NCI-H2171 (cell line): Measurements from ENCODE around the gene GALNS.

Experiments used
- DNase-seq: peaks from one replicate; lab custom pipeline; 2025; lab: John Stamatoyannopoulos, UW

GALNS gene

DNA sequence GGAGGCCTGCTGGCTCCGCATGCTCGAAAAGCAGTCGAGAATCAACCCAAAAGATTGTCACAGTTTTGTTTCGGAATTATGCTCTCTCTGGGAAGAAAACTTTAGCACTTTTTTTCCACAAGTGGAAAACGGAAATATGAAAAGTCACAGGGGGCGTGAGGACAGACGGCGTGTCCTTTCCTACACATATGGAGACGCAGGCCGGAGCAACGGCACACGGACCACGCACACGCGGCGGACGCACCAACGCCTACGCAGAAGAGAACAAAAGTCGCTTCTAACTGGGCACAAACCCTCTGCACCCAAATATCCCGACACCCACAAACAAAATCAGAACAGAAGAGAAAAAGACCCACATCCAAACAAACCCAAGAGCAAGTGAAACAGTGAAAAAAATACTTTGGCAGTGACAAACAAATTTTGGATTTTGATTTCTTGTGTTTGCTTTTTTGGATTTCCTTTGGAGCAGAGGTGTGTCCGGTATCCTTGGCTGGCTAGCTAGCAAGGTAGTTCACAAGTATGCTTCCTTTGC, 19.0 kb upstream of the GALNS start:
- DNase-seq, result no peak

GRCh38 chr16:88874938-88875599, 18.3 kb upstream of the GALNS start:
- DNase-seq, result no peak

GRCh38 chr16:88872650-88873331, 16.0 kb upstream of the GALNS start:
- no peak for DNase-seq

DNA sequence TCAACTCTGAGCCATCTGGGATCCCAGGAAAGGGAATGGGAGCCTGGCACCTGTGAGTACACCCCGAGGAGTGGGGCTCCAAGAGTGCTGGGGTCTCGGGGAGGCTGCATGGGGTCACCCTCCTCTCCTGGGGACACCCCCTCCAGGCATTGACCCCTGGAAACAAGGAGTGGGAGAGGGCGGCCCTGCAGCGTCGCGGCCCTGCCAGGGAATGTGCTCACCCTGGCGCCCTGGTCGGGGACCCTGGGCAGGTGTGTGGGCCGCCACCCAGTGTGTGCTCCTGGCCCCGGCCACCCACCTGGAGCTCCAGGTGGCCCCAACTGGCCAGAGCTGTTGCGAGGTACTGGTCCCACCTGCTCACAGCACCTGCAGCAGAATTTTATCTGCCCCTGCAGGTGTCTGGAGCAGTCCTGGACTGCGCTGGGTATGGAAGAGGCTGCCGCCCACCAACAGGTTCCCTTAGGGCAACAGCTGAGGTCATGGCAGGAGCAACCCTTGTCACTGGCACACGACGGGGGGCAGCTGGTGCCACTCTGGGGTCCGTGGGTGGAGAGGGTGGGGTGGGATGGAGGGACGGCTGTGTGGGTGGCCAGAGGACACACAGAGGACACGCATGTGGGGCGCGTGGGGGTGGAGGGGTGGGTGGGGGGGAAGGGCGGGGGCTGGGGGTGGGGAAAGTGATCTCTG, 15.1 kb upstream of the GALNS start:
- DNase-seq, result no peak

DNA sequence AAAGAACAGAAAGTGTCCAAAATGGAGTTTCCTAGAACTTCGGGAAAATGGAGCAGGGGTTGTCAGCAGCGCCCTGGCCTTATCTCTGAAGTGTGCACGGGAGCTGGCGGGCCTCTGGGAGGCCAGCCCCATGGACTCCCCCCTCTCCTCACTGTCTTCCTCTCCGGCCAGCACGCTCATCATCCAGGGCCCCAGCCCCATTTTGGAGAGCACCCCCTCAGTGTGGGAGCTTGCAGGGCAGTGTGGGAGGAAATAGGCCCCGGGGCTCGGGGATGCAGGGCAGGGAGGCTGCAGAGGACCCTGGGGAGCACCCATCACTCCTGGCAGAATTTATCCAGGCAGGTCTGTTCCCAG, 14.6 kb upstream of the GALNS start:
- peak; percentile 28 for DNase-seq

DNA sequence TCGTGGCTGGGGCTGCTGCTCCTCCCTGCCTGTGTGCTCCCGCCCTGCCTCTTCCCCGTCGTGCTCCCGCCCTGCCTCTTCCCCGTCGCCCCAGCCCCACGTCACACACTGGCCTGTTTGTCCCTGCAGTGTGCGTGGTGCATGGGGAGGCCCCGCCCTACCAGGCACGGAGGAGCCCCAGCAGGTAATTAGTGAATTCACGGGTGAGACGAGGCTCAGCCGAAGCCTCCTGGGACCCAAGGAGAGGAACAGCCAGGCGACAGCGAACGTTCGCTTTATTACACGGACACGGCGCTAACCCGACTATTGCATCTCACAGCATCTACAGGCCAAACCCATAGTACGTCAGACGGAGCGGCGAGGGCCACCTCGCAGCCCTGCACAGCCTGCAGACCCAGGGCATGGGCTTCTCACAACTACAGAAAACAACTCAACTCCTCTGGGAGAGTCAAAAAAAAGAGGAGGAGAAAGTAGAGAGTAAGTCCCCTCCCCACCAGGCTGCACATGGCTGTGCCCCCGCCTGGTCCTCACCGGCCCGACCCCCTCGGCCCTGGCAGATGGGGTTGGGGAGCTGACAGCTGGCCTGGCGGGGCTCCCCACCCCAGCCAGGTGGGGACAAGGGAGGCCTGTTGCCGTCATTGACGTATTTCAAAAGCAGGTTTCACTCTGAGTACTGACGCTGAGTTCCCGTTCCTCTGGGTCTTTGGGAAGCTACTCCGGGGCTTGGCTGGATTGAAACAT, 14.0 kb upstream of the GALNS start:
- DNase-seq, result peak; percentile 93

GRCh38 chr16:88869673-88869980, 12.9 kb upstream of the GALNS start:
- DNase-seq, result no peak

DNA sequence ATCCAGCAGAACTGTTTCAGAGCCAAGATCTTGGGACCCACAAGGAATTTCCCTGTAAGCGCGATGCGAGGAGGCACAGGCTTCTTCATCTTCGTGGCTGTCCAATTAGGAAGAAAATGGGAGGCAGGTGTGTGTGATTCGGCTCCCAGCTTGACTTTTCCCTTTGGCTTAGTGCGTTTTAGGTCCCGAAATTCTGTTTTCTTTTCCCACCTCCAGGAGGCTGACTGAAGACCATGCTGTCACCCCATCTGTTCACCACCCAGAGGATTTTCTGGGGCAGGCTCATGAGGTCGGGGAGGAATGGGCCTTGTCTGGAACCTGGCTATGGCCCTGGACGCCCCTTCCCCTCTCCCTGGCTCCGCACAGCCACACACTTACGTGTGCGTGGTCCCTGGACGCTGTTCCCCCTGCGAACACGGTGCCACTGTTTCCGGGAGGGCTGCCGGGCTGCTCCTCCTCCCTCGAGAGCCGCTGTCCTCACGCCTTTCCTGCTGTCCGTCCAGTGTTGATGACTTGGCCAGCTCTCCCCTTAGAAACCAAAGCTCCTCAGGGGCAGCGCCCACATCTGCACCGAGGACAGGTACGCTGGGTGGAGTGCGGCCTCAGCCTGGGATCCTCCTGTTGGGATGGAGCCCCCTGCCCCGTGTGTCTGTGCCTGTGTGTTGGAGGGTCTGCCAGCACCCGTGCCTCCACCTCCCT, 12.4 kb upstream of the GALNS start:
- peak; percentile 66 for DNase-seq

DNA sequence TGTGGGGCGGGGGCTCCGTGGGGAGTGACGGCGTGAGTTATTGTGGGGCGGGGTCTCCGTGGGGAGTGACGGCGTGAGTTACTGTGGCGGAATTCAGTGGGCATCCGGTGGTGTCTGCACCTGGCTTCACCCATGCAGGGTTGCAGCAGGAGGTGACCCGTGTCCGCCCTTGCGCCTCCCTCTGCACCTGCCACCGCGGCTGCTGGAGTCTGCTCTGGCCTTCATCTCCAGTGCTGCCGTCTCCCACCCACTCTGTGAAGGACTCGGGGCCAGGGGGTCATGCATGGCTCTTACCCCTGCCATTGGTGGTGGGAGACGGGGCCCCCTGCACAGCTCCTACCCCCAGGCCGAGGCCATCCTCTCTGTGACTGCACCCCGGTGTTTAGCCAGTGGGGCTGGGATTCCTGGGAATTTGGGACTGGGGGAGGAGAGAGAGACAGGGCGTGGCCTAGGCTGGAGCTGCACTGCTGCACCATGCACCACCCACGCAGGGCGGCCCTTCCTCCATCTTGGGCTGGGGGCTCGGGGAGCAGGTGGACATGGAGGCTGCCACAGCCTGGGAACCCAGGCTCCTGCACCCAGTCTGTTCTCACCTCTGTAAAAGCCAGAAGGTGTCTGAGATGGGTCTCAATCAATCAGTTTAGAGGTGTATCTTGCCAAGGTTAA, 11.0 kb upstream of the GALNS start:
- no peak for DNase-seq

DNA sequence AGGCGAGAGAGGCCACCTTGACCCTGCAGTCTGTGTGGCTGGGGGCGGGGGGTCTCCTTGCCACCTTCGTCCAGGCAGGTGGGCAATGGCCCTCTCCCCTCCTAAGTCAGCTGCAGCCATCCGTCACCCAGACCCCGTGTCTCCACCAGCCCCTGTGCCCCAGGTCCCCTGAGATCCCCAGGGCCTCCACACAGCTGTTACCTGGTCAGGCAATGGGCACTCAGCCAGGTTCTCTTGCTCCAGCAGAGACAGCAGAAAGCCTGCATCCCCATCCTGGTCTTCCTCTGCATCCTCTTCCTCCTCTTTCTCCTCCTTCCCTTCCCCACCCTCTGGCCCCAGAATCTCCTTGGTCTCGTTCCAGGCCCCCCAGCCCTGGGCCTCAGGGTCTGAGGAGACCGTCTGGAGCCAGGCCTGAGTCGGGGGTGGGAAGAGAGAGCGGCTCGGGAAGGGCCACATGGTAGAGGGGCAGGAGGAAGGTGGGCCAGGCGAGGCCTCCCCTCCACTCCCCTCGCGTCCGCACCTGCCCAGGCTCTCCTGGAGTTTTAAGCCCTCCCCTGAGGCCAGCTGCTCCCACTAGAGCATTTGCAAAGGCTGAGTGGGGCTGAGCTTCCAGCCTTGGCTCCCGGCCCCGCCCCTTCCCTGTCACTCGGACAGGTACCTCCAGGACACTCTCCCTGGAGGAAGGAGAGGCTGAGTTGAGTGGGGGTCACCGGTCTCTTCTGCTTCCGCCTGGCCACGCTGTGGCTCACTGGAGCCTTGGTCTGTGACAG, 9.6 kb upstream of the GALNS start, which contains the start of gene PABPN1L:
PABPN1L (minus strand) TSS at position 510 of the 770 bp plus-strand sequence; CDS start at position 456, 54 bp downstream.
- peak; percentile 54 for DNase-seq

- DNase-seq, result no peak
Measured at GRCh38 chr16:88865742-88866141, 9.0 kb upstream of the GALNS start.

GRCh38 chr16:88865310-88865709, 8.6 kb upstream of the GALNS start:
- DNase-seq, result no peak

GRCh38 chr16:88864521-88864920, 7.8 kb upstream of the GALNS start:
- DNase-seq, result no peak

GRCh38 chr16:88864099-88864498, 7.4 kb upstream of the GALNS start:
- no peak for DNase-seq

DNA sequence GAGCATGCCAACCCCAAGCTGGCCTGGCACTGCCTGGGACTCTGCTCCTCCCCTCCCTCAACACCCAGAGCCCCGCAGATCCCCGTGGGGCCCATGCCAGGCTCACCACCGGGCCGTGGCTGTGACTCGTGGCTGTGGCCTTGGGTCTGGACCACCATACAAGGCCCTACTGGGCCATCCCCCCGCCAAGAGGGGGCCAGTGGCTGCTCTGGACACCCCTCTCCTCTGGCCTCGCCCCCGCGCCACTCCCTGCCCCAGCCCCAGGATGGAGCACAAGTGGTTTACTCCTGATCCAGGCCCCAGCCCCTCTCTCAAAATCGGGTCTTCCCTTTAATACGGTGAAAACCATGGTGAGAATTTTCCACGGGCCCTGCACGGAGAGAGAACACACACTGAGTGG, 6.7 kb upstream of the GALNS start:
- DNase-seq, result no peak

DNA sequence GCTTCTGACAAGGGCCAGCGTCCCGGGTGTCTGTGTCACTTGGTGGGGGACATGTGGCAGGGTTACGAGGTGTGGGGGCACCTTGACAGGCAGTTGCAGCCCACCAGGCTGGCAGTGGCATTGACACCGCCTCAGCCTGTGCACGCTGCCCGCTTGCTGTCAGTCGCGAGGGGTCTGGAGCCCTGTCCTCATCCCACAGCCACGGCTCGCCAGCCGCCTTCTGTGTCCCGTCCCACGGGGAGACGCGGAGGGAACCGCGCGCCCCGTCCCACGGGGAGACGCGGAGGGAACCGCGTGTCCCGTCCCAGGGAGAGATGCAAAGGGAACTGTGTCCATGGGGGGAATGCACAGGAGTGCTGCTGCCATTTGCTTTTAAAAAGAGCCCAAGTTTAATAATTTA, 6.2 kb upstream of the GALNS start:
- no peak for DNase-seq

- DNase-seq, result no peak
Measured at GRCh38 chr16:88861359-88861758, 4.6 kb upstream of the GALNS start.

DNA sequence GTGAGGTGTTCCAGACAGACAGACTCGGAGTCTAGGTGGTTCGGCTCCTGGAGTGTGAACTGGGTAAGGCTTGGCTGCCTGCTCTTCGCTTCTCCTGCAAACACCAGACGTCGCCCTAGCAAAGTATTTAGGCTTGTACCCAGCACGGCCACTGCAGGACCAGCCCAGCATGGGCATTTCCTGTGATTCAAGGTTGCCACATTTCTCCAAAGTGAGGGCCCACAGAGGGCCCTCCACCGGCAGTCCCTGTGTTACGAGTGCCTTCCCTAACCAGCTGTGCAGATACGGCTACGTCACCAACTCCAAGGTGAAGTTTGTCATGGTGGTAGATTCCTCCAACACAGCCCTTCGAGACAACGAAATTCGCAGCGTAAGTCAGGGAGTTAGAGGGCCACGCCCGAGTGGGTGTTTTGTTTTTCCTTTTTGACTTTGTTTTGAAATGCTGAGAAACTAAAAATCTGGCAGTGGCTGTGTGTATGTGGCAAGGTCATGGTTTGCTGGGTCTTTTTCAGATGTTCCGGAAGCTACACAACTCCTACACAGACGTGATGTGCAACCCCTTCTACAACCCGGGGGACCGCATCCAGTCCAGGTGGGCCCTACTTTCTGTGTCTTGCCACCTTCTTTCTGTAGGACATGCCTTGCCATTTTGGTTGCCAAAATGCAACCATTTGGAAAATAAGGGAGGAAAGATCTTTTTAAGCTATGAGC, 2.8 kb upstream of the GALNS start:
- DNase-seq, result no peak

DNA sequence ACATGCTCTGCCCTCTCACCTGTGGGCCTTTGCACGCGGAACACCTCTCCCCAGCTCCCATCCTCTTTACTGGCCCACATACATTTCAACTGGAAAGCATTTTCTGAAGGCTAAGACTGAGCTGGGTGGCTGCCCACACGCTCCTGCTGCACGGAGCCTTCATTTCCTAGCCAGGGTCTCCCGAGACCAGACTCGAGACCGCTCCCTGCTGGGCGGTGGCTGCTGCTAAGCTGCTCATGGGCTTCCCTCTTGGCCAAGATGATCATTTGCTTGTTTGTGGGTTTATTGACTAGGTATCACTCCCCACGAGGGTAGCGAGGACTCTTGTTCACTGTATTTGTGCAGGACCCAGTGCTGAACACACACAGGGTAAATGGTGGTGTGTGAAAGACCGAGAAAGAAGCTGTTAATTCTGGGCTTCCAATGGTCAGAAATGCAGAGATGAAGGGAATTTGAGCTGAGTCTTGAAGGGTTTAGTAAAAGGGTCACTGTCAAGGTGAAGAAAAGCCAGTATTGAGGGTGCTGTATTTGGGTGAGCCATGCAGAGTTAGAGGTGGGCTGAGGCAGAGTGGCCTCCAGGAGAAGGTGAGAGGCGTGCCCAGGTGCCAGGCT, 1.1 kb upstream of the GALNS start:
- peak; percentile 35 for DNase-seq
